Mesenchymal stem cell (in vitro differentiated cells and primary cell): ENCODE results near the gene MOB2.

Source experiments
- DNase-seq: peaks from one replicate; pipeline ENCODE4 v3.0.0-alpha.2; 2013
- H2AFZ ChIP-seq: one replicate; pipeline ENCODE4 v1.6.1; 2013; ENCODE audit warnings: low read depth, mild to moderate bottlenecking, control low read depth, inconsistent platforms, low read length, moderate library complexity
- H2AK5ac ChIP-seq: 2 replicates; pipeline ENCODE4 v1.6.1; 2013; ENCODE audit warnings: low read length, moderate library complexity, mild to moderate bottlenecking, inconsistent platforms; ENCODE audit not compliant: severe bottlenecking
- H2BK120ac ChIP-seq: one replicate; pipeline ENCODE4 v1.6.1; 2013; ENCODE audit warnings: low read depth, mild to moderate bottlenecking, inconsistent platforms, low read length, moderate library complexity
- H2BK12ac ChIP-seq, 2 experiments: one replicate each; pipeline ENCODE4 v1.6.1; 2013; ENCODE audit warnings: inconsistent platforms in 2 of 2, low read length in 2 of 2, mild to moderate bottlenecking in 2 of 2, moderate library complexity in 2 of 2, control low read depth in 1 of 2
- H2BK15ac ChIP-seq: one replicate; pipeline ENCODE4 v1.6.1; 2013; ENCODE audit warnings: mild to moderate bottlenecking, low read depth, inconsistent platforms; ENCODE audit not compliant: poor library complexity, severe bottlenecking
- H2BK5ac ChIP-seq: 2 replicates; pipeline ENCODE4 v1.6.1; 2013; ENCODE audit warnings: low read depth, mild to moderate bottlenecking, low read length, control low read depth, inconsistent platforms; ENCODE audit not compliant: poor library complexity, severe bottlenecking
- H3K14ac ChIP-seq, 2 experiments: one replicate each; pipeline ENCODE4 v1.6.1; 2013; ENCODE audit warnings: inconsistent platforms in 2 of 2, low read length in 2 of 2, control low read depth in 1 of 2, mild to moderate bottlenecking in 1 of 2, moderate library complexity in 1 of 2
- H3K18ac ChIP-seq, 2 experiments: one replicate each; pipeline ENCODE4 v1.6.1; 2013; ENCODE audit warnings: inconsistent platforms in 2 of 2, low read length in 2 of 2, control low read depth in 1 of 2, low read depth in 1 of 2, mild to moderate bottlenecking in 1 of 2
- H3K23ac ChIP-seq, 2 experiments: one replicate each; pipeline ENCODE4 v1.6.1; 2013; ENCODE audit warnings: inconsistent platforms in 2 of 2, low read length in 2 of 2, mild to moderate bottlenecking in 2 of 2, moderate library complexity in 2 of 2, control low read depth in 1 of 2
- H3K27ac ChIP-seq: 2 replicates; pipeline ENCODE4 v1.5.1; 2013; ENCODE audit warnings: mild to moderate bottlenecking, moderate library complexity, low read length, control low read depth, inconsistent platforms; ENCODE audit not compliant: poor library complexity, severe bottlenecking
- H3K27me3 ChIP-seq, 2 experiments: 2 replicates each; pipeline versions ENCODE4 v1.6.1 to v1.7.0; 2013; ENCODE audit warnings: low read length in 2 of 2, mild to moderate bottlenecking in 2 of 2, moderate library complexity in 2 of 2, control low read depth in 1 of 2, inconsistent platforms in 1 of 2; ENCODE audit not compliant: control insufficient read depth in 1 of 2, insufficient read depth in 1 of 2
- H3K36me3 ChIP-seq, 2 experiments: 2 replicates each; pipeline versions ENCODE4 v1.6.1 to v1.7.0; 2013; ENCODE audit warnings: low read length in 2 of 2, control low read depth in 1 of 2, inconsistent platforms in 1 of 2, low read depth in 1 of 2, mild to moderate bottlenecking in 1 of 2; ENCODE audit not compliant: insufficient read depth in 2 of 2, control insufficient read depth in 1 of 2
- H3K4ac ChIP-seq, 2 experiments: one replicate each; pipeline ENCODE4 v1.6.1; 2013; ENCODE audit warnings: inconsistent platforms in 2 of 2, low read length in 2 of 2, mild to moderate bottlenecking in 2 of 2, moderate library complexity in 2 of 2, control low read depth in 1 of 2, low read depth in 1 of 2
- H3K4me1 ChIP-seq: 2 replicates; pipeline ENCODE4 v1.6.1; 2013; ENCODE audit warnings: low read depth, low read length, control low read depth; ENCODE audit not compliant: control insufficient read depth, insufficient read depth
- H3K4me2 ChIP-seq: 2 replicates; pipeline ENCODE4 v1.6.1; 2013; ENCODE audit warnings: low read length, mild to moderate bottlenecking, inconsistent platforms; ENCODE audit not compliant: poor library complexity, severe bottlenecking
- H3K4me3 ChIP-seq, 2 experiments: 2 replicates each; pipeline versions ENCODE4 v1.5.1 to v1.7.0; 2013; ENCODE audit warnings: low read length in 2 of 2, mild to moderate bottlenecking in 2 of 2, control low read depth in 1 of 2, low read depth in 1 of 2; ENCODE audit not compliant: insufficient read depth in 1 of 2
- H3K79me1 ChIP-seq: replicated peaks from 2 replicates; pipeline ENCODE4 v1.6.1; 2013; ENCODE audit warnings: mild to moderate bottlenecking, control low read depth, low read length, inconsistent platforms; ENCODE audit not compliant: poor library complexity, severe bottlenecking
- H3K9ac ChIP-seq: 2 replicates; pipeline ENCODE4 v1.7.0; 2013; ENCODE audit warnings: mild to moderate bottlenecking, low read length, moderate library complexity
- H3K9me3 ChIP-seq: 2 replicates; pipeline ENCODE4 v1.7.0; 2013; ENCODE audit warnings: mild to moderate bottlenecking, low read length; ENCODE audit not compliant: control insufficient read depth
- H4K8ac ChIP-seq: one replicate; pipeline ENCODE4 v1.6.1; 2013; ENCODE audit warnings: inconsistent platforms, mild to moderate bottlenecking, low read length, moderate library complexity
- H4K91ac ChIP-seq: one replicate; pipeline ENCODE4 v1.6.1; 2013; ENCODE audit warnings: mild to moderate bottlenecking, low read length, inconsistent platforms
- WGBS: methylation state at CpG from one replicate; pipeline ENCODE4 v1.1.7; 2013; ENCODE audit warnings: mixed read lengths; 5-methylcytosine and 5-hydroxymethylcytosine counted together

MOB2 gene

DNA sequence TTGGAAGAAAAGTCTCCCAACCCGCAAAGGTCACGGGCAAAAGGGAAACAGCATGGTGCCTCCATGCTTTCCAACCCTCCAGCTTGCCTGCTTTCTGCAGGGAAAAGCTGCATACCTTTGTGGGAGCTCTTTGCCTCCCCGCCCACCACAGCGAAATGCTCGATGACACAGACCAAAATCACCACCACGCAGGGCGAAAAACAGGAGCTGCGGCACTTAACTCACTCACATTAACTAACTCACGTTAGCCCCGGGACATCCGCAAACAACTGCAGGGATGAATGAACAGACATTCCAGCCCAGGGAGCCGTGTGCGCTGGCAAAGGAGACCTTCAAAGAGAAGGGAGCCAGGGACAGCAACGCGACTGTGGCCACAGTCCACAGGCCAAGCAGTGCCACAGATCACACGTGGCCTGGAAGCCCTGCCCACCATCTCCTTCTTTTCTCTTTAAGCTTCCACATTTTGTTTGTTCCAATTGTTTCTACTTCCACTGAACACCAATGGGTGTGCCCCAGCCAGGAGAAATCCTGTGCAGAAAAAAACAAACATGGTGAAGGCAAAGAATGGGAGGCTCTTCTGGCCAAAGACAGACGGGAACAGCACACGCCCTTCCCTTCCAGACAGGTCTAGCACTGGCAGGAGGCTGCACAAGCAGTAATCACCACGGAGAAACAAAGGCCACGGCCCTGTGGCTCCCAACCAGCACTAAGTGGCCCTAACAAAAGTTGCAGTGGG lies 46.2 kb upstream of the MOB2 start:
- Histone ChIP-seq H2BK5ac (no peak overlapping the region), H3K18ac (no peak overlapping the region), H2BK12ac (no peak overlapping the region), H3K4ac (no peak overlapping the region), H3K4me1 (peaks cover 24% of the 10 kb centered on the region), H3K14ac (no peak overlapping the region), H3K27ac (no peak overlapping the region), H2AK5ac (no peak overlapping the region), H3K9me3 (no peaks in the 10 kb centered on the region), H4K8ac (no peak overlapping the region), H3K79me1 (peaks cover 76% of the 10 kb centered on the region), H3K9ac (peak overlapping the region; percentile 57), H3K4me2 (no peak overlapping the region), H2BK120ac (no peak overlapping the region), H3K36me3 (peaks cover 0 to 37% of the 10 kb centered on the region in 2 experiments), H3K4me3 (peak overlapping the region in 1 of 2 experiments; percentile 21), H2AFZ (no peak overlapping the region), H2BK15ac (no peak overlapping the region), H3K27me3 (peaks cover 1 to 2% of the 10 kb centered on the region in 2 experiments), H3K23ac (no peak overlapping the region), H4K91ac (no peak overlapping the region)
- DNase-seq: no peak
- WGBS: 94% methylated on average over 20 of the region's 20 CpGs

DNA sequence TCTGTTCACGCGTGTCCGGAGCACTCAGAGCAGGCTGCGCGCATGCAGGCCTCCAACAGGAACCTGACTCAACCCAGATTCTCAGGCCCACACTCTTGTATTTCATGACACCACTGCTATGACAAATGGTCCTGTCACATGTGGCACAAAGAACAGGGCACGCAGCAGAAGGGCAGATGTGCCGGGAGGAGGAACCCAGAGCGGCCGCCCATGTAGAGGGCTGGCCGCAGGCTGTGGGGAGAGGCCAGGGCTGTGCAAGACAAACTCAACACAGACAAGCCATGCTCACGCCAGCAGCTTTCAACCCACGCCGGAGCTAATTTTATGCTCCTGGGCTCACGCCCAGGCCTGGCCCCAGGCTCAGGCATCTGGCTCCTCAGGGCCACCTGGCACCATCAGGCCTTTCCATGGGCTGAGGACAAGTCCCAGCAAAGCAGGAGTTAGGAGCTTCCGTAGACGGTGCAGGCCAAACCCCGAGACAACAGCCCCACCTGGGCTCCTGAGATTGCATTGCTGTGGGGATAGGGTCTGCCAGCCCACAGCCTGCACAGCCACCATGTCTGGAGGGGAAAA lies 45.5 kb upstream of the MOB2 start:
- Histone ChIP-seq H2BK5ac (no peak overlapping the region), H4K8ac (no peak overlapping the region), H3K4me3 (peak overlapping the region in 1 of 2 experiments; percentile 21), H3K9ac (peak overlapping the region; percentile 57), H2AK5ac (no peak overlapping the region), H3K18ac (no peak overlapping the region), H2AFZ (no peak overlapping the region), H3K36me3 (peaks cover 0 to 39% of the 10 kb centered on the region in 2 experiments), H3K4ac (no peak overlapping the region), H3K27me3 (no peaks in the 10 kb centered on the region), H4K91ac (no peak overlapping the region), H2BK120ac (no peak overlapping the region), H3K4me2 (no peak overlapping the region), H2BK15ac (no peak overlapping the region), H3K27ac (no peak overlapping the region), H3K9me3 (no peaks in the 10 kb centered on the region), H3K4me1 (peaks cover 24% of the 10 kb centered on the region), H3K23ac (no peak overlapping the region), H3K79me1 (peaks cover 75% of the 10 kb centered on the region), H2BK12ac (no peak overlapping the region), H3K14ac (no peak overlapping the region)
- 96% methylated on average over 17 of the region's 17 CpGs for whole genome bisulfite sequencing
- DNase-seq: no peak

DNA sequence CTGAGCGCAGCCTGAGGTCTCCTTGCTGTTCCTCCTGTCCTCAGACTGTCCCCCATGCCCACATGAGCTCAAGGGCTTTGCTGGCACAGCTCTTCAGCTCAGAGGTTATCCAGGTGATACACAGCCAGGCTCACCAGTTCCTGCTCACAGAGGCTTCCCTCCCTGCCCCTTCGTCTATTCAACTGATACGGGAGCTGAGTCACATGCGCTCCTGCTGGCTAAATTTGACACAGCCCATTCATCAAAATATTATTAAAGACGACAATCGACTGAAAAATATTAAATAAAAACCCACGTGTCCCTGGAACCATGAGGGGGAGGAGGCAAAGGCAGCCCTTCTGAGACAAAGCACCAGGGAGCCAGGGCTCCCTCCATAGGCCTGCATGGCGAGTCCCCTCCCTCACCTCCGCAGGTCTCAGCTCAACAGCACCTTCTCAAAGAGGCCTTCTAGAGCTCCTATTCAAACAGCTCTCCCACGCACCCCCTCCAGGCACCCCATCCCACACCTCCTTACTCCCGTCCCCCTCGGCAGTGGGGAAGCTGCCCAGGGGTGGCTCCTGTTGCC lies 45.0 kb upstream of the MOB2 start:
- Histone ChIP-seq H3K4me1 (peaks cover 23% of the 10 kb centered on the region), H3K23ac (peak overlapping the region in 1 of 2 experiments; percentile 14)

DNA sequence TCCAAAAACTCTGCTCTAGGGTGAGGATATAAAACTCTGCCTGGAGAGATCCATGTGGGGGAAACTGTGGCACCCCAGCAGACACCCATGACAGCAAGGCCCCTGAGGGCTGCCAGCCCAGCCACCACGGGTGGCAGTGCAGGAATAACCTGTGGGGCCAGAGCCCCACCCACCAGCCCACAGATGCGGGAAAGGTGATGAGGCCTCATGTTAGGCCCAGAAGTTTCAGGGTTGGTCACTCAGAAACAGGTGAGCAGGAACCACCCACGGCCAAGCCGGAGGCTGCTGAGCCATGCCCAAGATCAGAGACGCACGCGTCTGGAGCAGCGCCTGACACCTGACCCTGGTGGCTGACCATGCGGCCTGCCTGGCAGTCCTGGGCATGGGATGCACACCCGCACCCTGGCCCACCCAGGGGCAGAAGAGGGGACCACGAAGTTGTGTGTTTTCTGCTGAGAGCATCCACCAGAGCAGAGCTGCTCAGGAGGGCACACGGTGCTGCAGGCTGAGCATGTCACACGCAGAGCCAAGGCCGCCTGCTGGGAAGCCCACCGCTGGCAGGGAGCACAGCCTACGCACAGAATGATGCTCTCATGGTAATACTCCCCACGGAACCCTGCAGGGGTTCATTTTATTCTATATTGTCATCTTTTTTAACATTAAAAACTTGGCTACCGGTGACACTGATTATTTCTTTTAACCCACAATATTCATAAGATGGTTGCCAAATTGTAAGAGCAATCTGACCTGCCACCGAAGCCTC lies 44.3 kb upstream of the MOB2 start:
- Histone ChIP-seq H3K36me3 (peaks cover 0 to 45% of the 10 kb centered on the region in 2 experiments), H2AK5ac (no peak overlapping the region), H2BK12ac (no peak overlapping the region), H2BK15ac (no peak overlapping the region), H3K9me3 (no peaks in the 10 kb centered on the region), H2AFZ (no peak overlapping the region), H3K4me2 (no peak overlapping the region), H3K4ac (no peak overlapping the region), H3K9ac (no peak overlapping the region), H2BK5ac (no peak overlapping the region), H3K79me1 (peaks cover 77% of the 10 kb centered on the region), H4K8ac (no peak overlapping the region), H4K91ac (no peak overlapping the region), H2BK120ac (no peak overlapping the region), H3K23ac (peak overlapping the region in 1 of 2 experiments; percentile 14), H3K4me1 (peaks cover 20% of the 10 kb centered on the region), H3K4me3 (no peak overlapping the region), H3K14ac (no peak overlapping the region), H3K27ac (no peak overlapping the region), H3K27me3 (no peaks in the 10 kb centered on the region), H3K18ac (no peak overlapping the region)
- DNase-seq: no peak
- 95% methylated on average over 19 of the region's 19 CpGs for WGBS

More for the DNA sequence above, 45.0 kb upstream of the MOB2 start:
- H4K8ac ChIP-seq: no peak overlapping the region
- no peak overlapping the region for H2BK15ac ChIP-seq
- no peak overlapping the region for H2AK5ac ChIP-seq
- peaks cover 0 to 44% of the 10 kb centered on the region in 2 experiments for H3K36me3 ChIP-seq
- no peaks in the 10 kb centered on the region for H3K9me3 ChIP-seq
- H3K4me2 ChIP-seq: no peak overlapping the region
- H3K18ac ChIP-seq: no peak overlapping the region
- 89% methylated on average over 12 of the region's 12 CpGs for WGBS
- H3K27me3 ChIP-seq: no peaks in the 10 kb centered on the region
- H2BK12ac ChIP-seq: no peak overlapping the region
- H3K4ac ChIP-seq: no peak overlapping the region
- H3K4me3 ChIP-seq: no peak overlapping the region
- H3K14ac ChIP-seq: no peak overlapping the region
- peaks cover 78% of the 10 kb centered on the region for H3K79me1 ChIP-seq
- no peak overlapping the region for H4K91ac ChIP-seq
- H3K9ac ChIP-seq: peak overlapping the region; percentile 57
- no peak overlapping the region for H2BK5ac ChIP-seq
- no peak overlapping the region for H2BK120ac ChIP-seq
- no peak for DNase-seq
- H3K27ac ChIP-seq: no peak overlapping the region
- no peak overlapping the region for H2AFZ ChIP-seq
